Measurements from ENCODE around the gene ZNF316. TPM values are rescaled to one million over a fixed set of nuclear protein-coding genes. Genes with fewer than 3 reads are reported as not detected.

Gene ZNF316
- total and polyA plus RNA-seq, 2 experiments from 2014 or later = 1.1 to 17.4 TPM

GRCh38 chr7:6654842-6655610 lies 17.9 kb downstream of the ZNF316 start:
- no peak for DNase-seq (ENCODE audit: low spot score)

More at GRCh38 chr7:6654842-6655610, 17.9 kb downstream of the ZNF316 start:
- Mint-ChIP-seq H3K4me1 (peaks cover 13% of the 10 kb centered on the region), H3K36me3 (ENCODE audit: low read depth) (peaks cover 27% of the 10 kb centered on the region), H3K4me3 (no peak overlapping the region), H3K9me3 (no peaks in the 10 kb centered on the region; the same call in 2 of the 3 replicates), H3K27me3 (ENCODE audit: insufficient read depth, low read depth, poor library complexity) (peaks cover 7% of the 10 kb centered on the region), H3K27ac (no peak overlapping the region)
- no peaks in the 10 kb centered on the region for H3F3A ChIP-seq (replicated peaks; ENCODE audit: low read depth)
- H3K36me3 ChIP-seq (ENCODE audit: insufficient read depth) = no peaks in the 10 kb centered on the region
- H3K9me2 ChIP-seq (ENCODE audit: insufficient read depth) = no peaks in the 10 kb centered on the region
- no peak for ATAC-seq
- H3K4me1 ChIP-seq (ENCODE audit: insufficient read depth) = peaks cover 7% of the 10 kb centered on the region; the same call in 1 of the 2 replicates
- H3K4me3 ChIP-seq = no peak overlapping the region
- no peak overlapping the region for H2AFZ ChIP-seq
- no peak overlapping the region for H3K4me2 ChIP-seq
- TF ChIP-seq, protein P1, sequence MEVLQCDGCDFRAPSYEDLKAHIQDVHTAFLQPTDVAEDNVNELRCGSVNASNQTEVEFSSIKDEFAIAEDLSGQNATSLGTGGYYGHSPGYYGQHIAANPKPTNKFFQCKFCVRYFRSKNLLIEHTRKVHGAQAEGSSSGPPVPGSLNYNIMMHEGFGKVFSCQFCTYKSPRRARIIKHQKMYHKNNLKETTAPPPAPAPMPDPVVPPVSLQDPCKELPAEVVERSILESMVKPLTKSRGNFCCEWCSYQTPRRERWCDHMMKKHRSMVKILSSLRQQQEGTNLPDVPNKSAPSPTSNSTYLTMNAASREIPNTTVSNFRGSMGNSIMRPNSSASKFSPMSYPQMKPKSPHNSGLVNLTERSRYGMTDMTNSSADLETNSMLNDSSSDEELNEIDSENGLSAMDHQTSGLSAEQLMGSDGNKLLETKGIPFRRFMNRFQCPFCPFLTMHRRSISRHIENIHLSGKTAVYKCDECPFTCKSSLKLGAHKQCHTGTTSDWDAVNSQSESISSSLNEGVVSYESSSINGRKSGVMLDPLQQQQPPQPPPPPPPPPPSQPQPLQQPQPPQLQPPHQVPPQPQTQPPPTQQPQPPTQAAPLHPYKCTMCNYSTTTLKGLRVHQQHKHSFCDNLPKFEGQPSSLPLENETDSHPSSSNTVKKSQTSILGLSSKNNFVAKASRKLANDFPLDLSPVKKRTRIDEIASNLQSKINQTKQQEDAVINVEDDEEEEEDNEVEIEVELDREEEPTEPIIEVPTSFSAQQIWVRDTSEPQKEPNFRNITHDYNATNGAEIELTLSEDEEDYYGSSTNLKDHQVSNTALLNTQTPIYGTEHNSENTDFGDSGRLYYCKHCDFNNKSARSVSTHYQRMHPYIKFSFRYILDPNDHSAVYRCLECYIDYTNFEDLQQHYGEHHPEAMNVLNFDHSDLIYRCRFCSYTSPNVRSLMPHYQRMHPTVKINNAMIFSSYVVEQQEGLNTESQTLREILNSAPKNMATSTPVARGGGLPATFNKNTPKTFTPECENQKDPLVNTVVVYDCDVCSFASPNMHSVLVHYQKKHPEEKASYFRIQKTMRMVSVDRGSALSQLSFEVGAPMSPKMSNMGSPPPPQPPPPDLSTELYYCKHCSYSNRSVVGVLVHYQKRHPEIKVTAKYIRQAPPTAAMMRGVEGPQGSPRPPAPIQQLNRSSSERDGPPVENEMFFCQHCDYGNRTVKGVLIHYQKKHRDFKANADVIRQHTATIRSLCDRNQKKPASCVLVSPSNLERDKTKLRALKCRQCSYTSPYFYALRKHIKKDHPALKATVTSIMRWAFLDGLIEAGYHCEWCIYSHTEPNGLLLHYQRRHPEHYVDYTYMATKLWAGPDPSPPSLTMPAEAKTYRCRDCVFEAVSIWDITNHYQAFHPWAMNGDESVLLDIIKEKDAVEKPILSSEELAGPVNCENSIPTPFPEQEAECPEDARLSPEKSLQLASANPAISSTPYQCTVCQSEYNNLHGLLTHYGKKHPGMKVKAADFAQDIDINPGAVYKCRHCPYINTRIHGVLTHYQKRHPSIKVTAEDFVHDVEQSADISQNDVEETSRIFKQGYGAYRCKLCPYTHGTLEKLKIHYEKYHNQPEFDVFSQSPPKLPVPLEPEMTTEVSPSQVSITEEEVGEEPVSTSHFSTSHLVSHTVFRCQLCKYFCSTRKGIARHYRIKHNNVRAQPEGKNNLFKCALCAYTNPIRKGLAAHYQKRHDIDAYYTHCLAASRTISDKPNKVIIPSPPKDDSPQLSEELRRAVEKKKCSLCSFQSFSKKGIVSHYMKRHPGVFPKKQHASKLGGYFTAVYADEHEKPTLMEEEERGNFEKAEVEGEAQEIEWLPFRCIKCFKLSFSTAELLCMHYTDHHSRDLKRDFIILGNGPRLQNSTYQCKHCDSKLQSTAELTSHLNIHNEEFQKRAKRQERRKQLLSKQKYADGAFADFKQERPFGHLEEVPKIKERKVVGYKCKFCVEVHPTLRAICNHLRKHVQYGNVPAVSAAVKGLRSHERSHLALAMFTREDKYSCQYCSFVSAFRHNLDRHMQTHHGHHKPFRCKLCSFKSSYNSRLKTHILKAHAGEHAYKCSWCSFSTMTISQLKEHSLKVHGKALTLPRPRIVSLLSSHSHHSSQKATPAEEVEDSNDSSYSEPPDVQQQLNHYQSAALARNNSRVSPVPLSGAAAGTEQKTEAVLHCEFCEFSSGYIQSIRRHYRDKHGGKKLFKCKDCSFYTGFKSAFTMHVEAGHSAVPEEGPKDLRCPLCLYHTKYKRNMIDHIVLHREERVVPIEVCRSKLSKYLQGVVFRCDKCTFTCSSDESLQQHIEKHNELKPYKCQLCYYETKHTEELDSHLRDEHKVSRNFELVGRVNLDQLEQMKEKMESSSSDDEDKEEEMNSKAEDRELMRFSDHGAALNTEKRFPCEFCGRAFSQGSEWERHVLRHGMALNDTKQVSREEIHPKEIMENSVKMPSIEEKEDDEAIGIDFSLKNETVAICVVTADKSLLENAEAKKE (CRISPR knock-in tag; IDR thresholded peaks at IDR 0.05) = no peak
- TF ChIP-seq NANOG (IDR thresholded peaks at IDR 0.05; ENCODE audit: borderline replicate concordance) (no peak), STAT1 (IDR thresholded peaks at IDR 0.05; ENCODE audit: unreplicated experiment) (no peak), EZH2phosphoT487 (IDR thresholded peaks at IDR 0.05; ENCODE audit: unreplicated experiment) (no peak), POLR2AphosphoS5 (IDR thresholded peaks at IDR 0.05; ENCODE audit: low read depth) (no peak), CTCF (conservative IDR thresholded peaks at IDR 0.05; ENCODE audit: low read depth in 2 of 2) (no peak)
- TF ChIP-seq, protein P2, sequence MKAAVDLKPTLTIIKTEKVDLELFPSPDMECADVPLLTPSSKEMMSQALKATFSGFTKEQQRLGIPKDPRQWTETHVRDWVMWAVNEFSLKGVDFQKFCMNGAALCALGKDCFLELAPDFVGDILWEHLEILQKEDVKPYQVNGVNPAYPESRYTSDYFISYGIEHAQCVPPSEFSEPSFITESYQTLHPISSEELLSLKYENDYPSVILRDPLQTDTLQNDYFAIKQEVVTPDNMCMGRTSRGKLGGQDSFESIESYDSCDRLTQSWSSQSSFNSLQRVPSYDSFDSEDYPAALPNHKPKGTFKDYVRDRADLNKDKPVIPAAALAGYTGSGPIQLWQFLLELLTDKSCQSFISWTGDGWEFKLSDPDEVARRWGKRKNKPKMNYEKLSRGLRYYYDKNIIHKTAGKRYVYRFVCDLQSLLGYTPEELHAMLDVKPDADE (IDR thresholded peaks at IDR 0.05) = no peak
- TF ChIP-seq, protein P3, sequence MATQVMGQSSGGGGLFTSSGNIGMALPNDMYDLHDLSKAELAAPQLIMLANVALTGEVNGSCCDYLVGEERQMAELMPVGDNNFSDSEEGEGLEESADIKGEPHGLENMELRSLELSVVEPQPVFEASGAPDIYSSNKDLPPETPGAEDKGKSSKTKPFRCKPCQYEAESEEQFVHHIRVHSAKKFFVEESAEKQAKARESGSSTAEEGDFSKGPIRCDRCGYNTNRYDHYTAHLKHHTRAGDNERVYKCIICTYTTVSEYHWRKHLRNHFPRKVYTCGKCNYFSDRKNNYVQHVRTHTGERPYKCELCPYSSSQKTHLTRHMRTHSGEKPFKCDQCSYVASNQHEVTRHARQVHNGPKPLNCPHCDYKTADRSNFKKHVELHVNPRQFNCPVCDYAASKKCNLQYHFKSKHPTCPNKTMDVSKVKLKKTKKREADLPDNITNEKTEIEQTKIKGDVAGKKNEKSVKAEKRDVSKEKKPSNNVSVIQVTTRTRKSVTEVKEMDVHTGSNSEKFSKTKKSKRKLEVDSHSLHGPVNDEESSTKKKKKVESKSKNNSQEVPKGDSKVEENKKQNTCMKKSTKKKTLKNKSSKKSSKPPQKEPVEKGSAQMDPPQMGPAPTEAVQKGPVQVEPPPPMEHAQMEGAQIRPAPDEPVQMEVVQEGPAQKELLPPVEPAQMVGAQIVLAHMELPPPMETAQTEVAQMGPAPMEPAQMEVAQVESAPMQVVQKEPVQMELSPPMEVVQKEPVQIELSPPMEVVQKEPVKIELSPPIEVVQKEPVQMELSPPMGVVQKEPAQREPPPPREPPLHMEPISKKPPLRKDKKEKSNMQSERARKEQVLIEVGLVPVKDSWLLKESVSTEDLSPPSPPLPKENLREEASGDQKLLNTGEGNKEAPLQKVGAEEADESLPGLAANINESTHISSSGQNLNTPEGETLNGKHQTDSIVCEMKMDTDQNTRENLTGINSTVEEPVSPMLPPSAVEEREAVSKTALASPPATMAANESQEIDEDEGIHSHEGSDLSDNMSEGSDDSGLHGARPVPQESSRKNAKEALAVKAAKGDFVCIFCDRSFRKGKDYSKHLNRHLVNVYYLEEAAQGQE (IDR thresholded peaks at IDR 0.05; ENCODE audit: unreplicated experiment) = no peak
- H3K79me2 ChIP-seq (replicated peaks; ENCODE audit: insufficient read depth) = no peaks in the 10 kb centered on the region
- no peaks in the 10 kb centered on the region for H3K27me3 ChIP-seq (ENCODE audit: insufficient read depth)
- no peak overlapping the region for H3K27ac ChIP-seq (ENCODE audit: low read depth)
- no peaks in the 10 kb centered on the region; the same call in 1 of the 2 replicates for H4K20me1 ChIP-seq (replicated peaks; ENCODE audit: insufficient read depth)

Measured in GM23338 (cell line).